Stimulated activated CD8-positive, alpha-beta memory T cell treated with anti-CD3 and anti-CD28 coated beads, Interleukin-15, amount 100 ng/mL, for 48 hours (primary cell): ENCODE results near the gene MBP.

Source experiments
- DNase-seq, 2 donors: peaks; one replicate each; pipeline ENCODE4 v3.0.0-alpha.2; 2020; ENCODE audit warnings: low read depth in 2 of 2

Gene MBP

DNA sequence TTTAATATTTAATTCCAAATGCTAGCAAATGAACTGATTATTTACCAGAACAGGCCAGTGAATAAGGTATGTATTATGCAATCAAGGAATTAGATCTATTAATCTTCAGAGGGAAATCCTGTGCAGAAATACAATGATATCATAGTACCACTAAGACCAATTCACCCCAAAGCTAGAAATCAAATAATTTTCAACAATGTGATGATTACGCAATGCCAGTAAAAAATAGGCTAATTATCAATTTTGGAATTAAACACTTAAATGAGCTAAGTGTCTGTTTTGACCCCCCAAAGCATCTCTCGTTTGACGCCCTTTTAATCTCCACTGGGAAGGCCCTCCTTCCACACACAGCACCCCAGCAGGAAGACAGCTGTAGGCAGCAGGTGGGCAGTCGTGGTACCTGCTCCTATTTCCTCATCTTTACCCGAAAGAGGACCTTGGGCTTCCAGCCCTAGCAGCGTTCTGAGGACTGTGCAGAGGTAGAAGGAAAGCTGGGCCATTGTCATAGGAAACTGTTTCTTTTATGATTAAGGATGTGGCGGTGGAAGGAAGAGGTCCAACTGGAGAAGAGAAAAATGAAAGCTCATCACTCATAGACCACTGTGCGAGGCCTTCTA lies 84.7 kb downstream of the MBP start:
- DNase-seq, result no peak

GRCh38 chr18:77046994-77047393 lies 85.6 kb downstream of the MBP start:
- DNase-seq, result no peak

- no peak for DNase-seq
Observed at GRCh38 chr18:77046409-77046808, 86.2 kb downstream of the MBP start.

GRCh38 chr18:77045677-77046076 lies 86.9 kb downstream of the MBP start:
- no peak for DNase-seq

DNA sequence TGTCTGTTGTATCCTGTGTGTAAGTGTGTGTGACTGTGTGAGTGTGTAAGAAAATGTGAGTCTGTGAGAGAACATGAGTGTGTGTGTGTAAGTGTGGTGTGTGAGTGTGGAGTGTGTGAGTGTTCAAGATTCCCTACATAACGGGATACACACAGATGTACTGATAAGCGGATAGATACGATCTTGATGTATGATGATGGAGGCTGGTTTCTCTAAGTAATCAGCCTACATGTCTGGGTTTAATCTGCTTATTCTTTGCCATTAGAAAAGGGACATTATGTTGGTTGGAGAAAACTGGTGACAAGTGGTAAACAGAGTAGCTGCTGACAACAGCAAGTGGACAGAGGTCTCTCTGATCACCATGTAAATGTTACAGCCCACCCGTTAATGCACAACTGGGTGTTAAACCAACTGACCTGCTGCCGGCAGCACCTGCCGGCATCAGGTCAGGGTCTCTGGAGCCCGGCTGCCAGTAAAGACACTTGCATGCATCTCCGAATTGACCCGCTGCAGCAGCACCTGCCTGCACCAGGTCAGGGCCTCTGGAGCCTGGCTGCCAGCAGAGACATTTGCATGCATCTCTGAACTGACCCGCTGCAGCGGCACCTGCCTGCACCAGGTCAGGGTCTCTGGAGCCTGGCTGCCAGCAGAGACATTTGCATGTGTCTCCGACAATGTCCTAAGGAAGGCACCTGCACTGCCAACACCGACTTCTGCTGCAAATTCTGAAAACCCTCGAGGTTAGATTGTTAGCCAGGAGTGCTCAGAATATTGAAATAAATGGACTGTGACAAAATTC lies 87.5 kb downstream of the MBP start:
- no peak for DNase-seq

DNA sequence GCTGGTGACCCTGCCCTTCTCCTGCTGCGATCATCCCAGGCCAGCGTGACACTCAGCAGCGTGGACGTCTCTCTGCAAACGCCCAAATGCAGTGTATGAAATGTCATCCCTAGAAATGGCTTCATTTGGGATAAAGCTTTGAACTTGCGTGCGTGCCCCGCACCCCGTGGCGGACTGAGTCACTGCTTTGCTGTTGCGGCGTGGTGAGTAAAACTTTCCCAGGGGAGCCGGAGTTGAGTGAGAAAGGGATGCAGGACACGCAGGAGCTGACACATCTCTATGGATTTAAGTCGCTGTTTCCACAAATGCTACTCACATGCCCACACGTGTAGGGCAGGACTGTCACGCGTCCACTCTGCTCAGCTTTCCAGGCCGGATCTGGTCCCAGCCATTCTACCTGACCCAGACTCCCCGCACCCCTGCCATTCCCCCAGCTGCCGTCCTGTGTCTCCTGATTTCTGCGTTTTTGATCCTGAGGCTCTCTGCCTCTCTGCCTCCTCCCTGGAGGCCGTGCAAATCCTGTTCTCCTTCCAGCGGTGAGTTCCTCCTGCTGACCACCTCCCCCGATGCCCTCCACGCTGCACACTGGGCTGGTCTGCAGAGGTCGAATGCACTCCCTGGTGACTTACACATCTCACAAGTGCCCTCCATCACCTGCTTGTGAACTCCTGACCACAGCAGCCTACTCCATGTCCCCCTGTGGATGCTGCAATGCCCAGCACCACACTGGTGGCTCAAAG lies 88.9 kb downstream of the MBP start:
- no peak for DNase-seq

DNA sequence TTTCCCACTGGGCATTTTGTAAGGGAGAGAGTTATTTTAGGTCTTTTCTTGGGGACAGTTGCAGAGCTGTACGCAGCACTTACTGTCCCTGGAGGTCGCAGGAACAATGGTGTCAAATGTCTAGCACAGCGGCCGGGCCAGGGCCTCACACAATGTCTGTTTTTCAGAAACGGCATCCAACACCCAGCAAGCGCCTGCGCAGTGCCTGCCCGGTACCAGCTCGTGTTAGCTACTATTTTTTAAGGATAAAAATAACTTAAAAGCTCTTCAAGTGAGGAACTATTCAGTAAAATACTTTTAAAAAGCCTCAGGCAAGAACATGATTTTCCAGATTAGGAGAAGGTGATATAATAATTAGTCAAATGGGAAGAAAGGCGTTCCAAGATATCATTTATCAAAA lies 90.0 kb downstream of the MBP start:
- DNase-seq, result no peak

GRCh38 chr18:77039196-77040130 lies 93.1 kb downstream of the MBP start:
- DNase-seq, result no peak

DNA sequence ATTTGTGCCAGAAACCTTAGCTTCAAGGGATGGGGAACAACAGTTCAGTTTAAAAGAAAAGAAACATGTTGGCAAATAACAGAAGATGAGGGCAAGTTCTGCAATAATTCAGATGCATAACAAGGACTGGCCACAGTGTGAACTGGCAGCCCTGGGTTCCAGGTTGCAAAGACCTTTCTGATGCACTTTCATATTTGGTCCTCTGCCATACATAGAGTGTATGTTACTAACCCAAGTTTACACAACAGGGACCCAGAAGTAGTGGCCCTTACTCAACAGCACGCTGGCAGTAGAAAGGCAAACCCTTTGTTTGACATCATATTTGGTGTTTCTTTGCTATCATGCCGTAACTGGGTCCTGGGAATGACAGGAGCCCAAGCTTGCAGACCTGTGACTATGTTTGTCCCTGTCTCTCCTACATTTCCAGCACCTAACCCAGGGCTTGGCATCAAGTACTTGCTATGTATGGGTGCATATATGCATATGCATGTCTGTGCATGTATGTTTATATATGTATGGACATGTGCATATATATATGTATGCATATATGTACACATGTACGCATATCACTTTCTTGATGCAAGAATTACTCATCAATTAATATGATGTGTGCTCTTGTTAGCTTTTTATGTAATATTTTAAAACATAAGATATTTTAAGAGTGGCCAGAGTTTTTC lies 94.3 kb downstream of the MBP start:
- no peak for DNase-seq

GRCh38 chr18:77037567-77037966 lies 95.0 kb downstream of the MBP start:
- DNase-seq, result no peak

DNA sequence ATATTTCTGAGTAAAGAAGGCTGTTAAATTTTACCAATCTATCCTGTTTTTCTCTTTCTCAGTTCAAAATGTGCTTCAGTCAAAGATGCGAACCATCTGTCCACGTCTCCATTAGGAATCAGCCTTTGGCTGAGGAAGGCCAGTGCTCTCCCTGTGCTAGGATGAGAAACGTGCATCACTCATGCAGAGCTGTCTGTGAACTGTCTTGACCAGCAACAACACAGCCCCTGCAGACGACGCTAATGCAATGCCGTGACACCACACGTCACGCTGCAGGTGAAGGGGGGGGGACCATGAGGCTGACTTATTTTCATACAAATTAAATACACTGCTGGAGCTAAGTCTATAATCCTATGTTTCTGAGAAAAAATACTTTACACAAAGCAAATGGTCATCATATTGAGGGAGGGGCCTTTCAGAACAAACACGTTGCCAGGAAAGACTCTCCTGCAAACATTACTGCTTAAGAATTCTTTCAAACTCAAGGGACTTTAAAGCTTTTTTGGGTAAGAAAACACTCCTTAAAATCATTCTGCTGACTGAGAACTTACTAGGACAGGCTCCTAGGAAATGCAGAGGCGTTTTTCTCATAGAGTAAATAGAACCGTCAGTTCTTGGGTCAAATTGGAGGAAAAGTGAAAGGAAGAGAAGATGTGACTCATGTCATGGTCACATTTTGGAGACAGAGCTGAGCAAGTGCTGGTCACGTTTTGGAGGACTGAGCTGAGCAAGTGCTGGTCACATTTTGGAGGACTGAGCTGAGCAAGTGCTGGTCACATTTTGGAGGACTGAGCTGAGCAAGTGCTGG lies 97.0 kb downstream of the MBP start:
- DNase-seq, result no peak

GRCh38 chr18:77033575-77033974 lies 99.0 kb downstream of the MBP start:
- no peak for DNase-seq

DNA sequence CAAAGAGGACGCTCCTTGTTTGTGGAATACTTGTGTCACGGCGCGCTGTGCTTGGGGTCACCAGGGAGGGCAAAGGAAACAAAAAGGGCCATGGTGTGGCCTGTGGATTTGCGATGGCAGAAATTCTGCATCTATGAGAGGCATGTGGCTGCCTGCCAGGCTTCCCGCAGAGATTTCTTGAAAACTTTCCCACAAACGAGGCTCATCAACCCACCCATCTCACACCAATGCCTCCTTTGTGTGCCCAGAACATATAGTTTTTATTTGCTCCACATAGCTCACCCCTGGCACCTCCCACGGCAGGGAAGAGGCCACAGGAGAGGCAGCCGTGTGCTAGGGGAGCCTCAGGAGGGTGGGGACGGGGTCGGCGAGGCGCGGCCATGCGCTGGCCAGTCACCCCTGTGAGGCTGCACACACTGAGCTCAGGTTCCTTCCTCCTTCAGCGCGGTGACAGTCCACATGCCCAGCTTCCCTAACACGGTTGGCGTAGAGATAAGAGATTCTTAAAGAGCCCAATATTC lies 100.3 kb downstream of the MBP start:
- DNase-seq, result no peak

DNA sequence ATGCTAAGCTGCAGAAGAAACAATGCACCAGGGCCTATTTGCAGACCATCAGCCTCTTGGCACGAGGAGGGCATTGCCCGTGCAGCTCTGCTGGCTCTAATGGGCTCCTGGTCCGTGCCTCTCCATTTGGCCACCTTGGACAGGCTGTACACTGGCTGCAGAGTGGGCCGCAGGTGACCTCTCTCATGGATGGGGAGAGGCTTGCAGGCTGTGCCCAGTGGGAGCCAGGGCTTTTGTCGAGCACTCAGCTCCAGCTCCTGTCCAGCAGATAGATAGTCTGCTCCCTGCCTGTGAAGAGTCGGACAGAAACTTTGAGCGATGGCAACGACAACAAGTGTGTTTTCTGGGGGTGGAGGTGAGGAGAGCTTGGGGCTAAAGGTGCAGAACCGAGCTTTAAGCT lies 100.9 kb downstream of the MBP start:
- no peak for DNase-seq

DNA sequence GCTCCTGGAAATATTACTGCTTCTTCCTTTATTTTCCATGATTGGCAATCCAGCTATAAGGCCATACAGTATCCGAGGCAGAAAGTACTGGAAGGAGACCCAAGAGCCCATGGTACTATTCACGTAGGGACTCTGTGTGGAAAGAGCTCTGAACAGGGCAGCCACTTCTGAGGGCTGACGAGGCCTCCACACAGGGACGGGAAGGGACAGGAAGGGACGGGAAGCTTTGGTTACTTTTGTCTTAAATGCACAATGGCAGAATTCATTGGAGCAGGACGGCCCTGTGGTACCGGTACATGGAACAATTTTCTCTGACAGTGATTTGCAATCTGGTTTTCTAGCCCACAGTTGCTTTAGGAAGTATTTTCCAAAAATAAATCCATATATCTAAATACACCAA lies 102.4 kb downstream of the MBP start:
- DNase-seq, result no peak

- no peak for DNase-seq
Observed at GRCh38 chr18:77025831-77026363, 106.7 kb downstream of the MBP start.

GRCh38 chr18:77025123-77025522 lies 107.5 kb downstream of the MBP start:
- no peak for DNase-seq

GRCh38 chr18:77024476-77024875 lies 108.1 kb downstream of the MBP start:
- no peak for DNase-seq

- no peak for DNase-seq
Observed at GRCh38 chr18:77023102-77023782, 109.3 kb downstream of the MBP start.
